ENCODE data around the gene FAN1.
"Not testable (repeated sequence)": the region's sequence is repeated elsewhere in the genome, so short reads cannot be mapped to it uniquely, and the experiment has no call there.

Gene FAN1

DNA sequence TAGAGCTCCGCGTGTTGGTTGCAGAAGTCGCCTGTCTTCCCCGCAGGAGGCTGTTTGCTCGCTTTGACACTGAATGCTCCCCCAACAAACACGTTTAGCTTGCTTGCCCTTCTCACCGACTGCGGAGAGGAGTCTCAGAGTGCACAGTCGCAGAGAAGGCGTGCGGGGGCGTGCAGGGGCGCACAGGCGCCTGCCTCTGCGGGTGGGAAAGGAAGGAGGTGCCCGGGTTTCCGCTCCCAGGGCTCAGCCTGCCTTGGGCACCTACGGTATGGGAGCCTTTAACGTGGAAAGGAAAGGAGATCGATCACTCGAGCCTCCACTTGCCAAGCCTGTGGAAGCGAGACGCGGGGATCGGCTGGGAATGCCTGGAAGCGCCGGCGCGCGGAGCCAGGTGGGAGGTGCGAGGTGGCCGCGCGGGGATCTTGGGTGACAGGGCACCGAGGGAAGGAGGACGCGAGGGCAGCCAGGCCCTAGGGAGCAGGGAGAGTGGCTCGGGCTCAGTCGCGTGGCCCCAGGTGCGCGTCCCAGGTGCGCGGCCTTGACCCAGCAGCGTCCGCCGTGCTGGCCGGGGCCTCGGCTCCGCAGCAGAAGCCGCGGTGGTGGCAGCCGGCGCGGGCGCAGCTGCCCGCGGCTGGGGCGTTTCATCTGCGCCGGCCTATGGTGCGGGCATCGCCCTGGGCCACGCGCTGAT lies at the start of gene FAN1:
FAN1 (plus strand) TSS at position 419 of the 691 bp plus-strand sequence. CDS start 749 bp downstream, outside the sequence.
- DNase-seq (ENCODE audit: low read depth) = peak; percentile 87

DNA sequence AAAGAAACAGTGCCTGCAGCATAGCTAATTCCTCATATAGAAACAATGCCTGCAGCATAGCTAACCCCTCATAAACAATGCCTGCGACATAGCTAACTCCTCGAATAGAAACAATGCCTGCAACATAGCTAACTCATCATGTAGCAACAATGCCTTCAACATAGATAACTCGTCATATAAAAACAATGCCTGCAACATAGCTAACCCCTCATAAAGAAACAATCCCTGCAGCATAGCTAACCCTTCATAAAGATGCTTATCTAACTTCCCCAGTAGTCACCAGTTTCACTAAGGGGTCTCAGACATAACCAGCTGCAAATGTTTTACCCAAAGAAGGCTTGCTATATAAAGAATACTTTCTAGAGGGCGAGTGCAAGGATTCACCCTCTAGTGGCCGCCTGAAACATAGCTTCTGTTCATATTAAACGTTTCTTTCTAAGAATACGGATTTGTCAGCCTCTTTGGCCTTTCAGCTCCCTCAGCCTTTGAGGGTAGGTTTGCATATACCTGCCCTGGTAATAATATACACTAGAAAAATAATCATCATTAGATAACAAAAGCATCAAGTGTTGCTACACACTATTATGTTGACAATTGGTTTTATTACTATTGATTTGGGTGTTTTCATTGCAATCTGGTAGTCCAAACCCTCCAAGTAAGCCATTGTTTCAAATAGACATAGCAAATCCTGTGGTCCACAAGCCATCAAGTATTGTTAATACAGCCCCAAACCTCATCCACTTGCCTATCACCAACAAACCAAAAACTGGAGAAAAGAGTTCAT lies 44.4 kb upstream of the FAN1 start:
- DNase-seq (ENCODE audit: low read depth) = peak; percentile 80

DNA sequence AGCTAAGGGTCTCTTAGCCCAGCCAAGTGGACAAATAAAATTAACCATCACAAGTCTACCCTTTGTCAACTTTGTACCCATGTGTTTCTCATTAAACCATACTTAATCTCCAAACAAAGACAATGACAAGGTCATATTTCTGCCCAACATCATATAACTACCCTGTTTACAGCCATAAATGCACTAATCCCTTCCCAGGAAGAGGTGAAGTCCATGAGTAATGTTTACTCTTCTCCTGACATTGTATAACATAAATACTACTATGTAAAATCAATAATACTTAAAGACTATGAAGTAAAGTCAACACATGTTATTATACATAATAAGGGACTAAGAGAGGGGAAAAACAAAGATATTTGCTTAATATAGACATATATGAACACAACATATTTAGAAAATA lies 38.5 kb upstream of the FAN1 start:
- DNase-seq (ENCODE audit: low read depth) = no peak

DNA sequence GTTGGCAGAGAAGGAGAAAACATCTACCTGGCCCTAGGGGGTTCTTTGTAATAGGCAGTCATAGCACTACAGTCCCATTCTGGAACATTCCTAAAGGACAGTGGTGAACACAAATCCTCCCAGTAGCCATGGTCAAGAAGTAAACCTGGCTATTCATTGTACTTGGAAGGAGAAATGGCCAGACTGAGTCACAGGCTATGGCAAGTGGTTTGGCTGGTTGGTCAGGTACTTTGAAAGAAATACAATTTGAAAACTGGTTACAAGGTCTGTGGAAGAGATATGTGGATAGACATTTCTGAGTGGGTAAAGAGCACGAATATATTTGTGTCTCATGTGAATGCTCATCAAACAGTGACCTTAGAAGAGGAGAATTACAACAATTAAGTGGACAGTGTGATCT lies 33.0 kb upstream of the FAN1 start:
- DNase-seq (ENCODE audit: low read depth) = no peak

DNA sequence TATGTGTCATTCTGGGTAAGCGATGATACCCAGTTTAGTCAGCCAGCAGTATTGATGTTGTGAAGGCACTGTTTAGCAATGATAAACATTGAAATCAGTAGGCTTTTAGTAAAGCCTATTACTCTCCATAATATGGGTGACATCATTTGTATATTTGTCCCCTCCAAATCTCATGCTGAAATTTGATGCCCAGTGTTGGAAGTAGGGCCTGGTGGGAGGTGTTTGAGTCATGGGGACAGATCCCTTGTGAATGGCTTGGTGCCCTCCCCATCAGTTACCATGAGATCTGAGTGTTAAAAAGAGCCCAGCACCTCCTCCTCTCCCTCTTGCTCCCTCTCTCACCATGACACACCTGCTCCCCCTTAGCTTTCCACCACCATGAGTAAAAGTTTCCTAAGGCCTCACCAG lies 31.4 kb upstream of the FAN1 start:
- DNase-seq (ENCODE audit: low read depth) = no peak

DNA sequence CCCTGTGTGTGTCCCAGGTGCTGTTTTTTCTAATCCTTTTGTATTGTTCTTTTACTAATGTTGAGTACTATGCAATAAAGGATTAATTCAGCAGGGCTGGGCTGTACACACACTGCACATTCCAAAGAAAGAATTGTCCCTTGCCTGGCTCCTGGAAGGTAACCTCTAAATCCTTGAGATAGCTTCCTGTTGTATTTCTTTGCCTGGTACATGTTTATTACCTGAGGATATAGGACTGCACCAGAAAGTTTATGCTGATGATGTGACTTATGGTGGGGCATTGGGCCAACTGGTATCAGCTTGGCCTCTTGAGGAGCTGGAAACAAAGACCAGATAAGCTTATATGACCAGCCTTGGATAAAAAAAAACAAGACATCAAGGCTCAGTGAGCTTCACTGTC lies 26.6 kb upstream of the FAN1 start:
- no peak for DNase-seq (ENCODE audit: low read depth)

DNA sequence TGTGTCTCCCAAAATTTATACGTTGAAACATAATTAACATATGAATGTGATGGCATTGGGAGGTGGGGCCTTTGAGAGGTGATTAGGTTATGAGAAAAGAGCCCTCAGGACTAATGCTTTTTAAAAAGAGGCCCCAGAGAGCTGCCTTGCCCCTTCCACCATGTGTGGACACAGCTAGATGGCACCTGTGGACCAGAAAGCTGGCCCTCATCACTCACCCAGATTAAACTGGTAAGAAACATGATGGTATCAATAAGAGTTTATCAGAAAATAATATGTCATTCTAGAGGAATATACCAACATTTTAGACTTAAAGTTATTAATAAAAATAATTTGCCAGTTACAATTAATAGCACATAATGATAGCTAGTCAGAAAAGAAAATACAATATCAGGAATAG lies 25.2 kb upstream of the FAN1 start:
- DNase-seq (ENCODE audit: low read depth) = no peak

DNA sequence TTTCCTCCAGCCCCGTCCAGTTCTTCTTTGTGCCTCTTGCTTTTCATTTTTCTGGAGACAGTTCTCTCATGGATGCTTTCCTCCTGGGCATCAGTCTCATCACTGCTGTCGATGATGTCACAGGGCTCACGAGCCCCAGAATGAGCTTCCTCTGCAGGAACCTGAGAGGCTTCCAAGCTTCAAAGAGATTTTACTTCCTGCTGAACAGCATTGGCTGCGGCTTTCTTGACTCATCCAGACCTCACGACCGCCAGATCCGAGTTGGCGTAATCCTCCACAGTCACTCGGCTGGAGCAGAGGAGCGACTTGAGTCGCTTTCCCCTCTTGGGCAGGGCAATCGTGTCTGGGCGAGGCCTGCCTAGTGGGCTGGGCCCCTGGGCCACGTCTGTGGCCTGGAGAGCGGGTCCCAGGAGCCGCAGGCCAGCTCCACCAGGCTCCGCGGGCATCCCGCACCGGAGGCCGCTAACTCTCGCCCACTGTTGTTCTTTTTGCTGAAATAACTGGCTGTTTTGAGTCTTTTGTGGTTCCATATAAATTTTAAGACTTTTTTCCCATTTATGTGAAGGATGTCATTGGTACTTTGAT lies 20.8 kb upstream of the FAN1 start:
- DNase-seq (ENCODE audit: low read depth) = no peak

DNA sequence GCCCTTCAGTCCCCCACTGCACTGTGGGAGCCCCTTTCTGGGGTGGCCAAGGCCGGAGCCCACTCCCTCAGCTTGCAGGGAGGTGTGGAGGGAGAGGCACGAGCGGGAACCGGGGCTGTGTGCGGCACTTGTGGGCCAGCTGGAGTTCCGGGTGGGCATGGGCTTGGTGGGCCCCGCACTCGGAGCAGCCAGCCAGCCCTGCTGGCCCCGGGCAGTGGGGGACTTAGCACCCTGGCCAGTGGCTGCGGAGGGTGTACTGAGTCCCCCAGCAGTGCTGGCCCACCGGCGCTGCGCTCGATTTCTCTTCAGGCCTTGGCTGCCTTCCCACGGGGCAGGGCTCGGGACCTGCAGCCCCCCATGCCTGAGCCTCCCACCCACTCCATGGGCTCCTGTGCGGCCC lies 20.0 kb upstream of the FAN1 start:
- not testable (repeated sequence) for DNase-seq (ENCODE audit: low read depth)

DNA sequence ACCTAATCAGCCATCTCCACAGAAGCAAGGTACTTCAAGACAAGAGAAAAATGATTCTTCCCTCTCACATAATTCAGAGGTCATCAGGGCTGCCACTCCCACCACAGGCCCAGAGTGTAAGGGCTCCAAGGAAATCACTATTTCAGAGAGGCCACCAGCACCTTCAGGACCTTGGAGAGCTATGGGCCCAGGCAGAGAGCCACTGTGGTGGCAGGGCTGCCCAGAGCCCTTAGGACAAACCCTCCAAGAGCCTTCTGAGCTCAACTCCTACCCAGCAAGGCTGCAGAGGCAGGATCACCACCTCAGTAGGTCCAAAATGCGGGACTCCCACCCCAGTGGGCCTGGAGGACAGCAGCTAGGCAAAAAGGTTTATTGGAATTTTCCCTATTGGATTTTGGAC lies 17.9 kb upstream of the FAN1 start:
- peak; percentile 49 for DNase-seq (ENCODE audit: low read depth)

DNA sequence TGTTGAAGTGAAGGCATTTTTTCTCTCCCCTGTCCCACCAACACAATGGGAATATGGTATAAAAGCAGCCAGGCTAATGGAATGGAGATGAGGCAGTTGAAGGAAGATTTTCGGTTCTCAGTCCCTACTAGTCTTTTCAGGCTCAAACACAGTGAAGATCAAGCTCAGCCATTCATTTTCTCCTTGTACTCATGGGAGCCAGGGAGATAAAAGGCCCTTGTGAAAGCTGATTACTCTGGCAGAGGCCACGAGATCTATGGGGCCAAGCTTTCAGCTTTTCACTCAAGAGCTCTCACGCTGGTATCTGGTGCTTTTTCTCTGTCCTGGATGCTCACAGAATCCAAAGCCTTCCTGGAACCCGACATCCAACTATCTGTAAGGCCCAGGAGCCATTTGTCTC lies 14.5 kb upstream of the FAN1 start:
- DNase-seq (ENCODE audit: low read depth) = no peak

DNA sequence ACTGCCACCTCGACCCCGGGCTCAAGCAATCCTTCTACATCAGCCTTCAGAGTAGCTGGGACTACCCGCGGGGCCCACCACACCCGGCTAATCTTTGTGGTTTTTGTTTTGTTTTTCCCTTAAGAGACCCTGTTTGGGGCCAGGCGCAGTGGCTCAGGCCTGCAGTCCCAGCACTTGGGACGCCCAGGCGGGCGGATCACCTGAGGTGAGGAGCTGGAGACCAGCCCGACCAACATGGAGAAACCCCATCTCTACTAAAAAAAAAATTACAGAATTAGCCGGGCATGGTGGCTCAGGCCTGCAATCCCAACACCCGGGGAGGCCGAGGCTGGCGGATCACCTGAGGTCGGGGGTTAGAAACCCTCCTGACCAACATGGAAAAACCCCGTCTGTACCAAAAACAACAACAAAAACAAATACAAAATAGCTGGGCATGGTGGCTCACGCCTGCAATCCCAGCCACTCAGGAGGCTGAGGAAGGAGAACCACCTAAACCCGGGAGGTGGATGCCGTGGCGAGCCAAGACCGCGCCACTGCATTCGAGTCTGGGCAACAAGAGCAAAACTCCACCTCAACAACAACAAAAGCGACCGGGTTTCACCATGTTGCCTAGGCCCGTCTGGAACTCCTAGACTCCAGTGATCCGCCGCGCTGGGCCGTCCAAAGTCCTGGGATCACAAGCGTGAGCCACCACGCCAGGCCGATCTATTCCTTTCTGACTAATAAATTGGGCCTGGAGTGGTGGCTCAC lies 8.1 kb upstream of the FAN1 start:
- DNase-seq (ENCODE audit: low read depth) = no peak

DNA sequence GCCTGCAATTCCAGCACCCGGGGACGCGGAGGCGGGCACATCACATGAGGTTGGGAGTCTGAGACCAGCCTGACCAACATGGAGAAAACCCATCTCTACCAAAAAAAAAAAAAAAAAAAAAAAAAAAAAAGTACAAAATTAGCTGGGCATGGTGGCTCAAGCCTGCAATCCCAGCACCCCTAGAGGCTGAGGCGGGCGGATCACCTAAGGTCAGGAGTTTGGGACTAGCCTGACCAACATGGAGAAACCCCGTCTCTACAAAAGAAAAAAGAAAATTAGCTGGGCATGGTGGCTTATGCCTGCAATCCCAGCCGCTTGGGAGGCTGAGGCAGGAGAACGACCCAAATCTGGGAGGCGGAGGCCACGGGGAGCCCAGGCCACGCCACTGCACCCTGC lies 7.5 kb upstream of the FAN1 start:
- no peak for DNase-seq (ENCODE audit: low read depth)

DNA sequence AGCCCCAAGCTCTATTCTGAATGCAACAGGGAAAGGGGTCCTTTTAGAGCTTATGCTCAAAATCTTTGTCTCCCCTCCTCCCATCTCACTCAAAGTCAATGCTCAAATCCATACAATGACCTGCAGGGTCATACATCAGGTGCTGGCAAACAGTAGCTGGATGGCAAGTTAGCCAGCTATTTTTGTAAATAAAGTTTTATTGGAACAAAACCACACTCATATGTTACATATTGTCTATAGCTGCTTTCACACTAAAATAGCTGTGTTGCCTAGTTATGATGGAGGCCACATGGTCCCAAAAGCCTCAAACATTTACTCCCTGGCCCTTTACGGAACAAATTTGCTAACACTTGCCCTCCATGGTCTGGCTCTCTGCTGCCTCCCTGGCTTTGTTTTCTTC lies 1.8 kb upstream of the FAN1 start:
- DNase-seq (ENCODE audit: low read depth) = no peak

DNA sequence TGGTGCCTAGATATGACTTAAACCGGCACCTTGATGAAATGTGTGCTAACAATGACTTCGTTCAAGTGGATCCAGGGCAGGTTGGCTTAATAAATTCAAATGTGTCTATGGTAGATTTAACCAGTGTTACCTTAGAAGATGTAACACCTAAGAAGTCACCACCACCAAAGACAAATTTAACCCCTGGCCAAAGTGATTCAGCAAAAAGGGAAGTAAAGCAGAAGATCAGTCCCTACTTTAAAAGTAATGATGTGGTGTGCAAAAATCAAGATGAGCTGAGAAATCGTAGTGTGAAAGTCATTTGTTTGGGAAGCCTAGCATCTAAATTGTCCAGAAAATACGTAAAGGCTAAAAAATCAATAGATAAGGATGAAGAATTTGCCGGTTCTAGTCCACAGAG lies 1.1 kb downstream of the FAN1 start:
- no peak for DNase-seq (ENCODE audit: low read depth)

DNA sequence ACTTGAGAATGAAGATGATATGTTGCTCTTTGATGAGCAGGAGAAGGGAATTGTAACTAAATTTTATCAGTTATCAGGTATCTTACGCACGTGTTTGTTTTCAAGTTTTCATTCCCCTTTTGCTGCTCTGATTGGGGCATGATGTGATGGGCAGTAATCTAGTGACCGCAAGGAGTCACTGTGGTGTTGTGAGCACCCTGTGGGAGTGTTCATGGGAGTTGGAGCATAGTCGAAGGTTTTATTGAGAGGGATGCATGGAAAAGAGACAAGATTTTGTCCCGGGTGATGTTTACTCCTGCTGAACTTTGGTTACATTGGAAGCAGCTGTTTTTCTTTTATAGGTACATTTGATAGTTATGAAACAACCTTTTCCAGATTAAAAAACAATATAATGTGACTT lies 2.1 kb downstream of the FAN1 start:
- peak; percentile 60 for DNase-seq (ENCODE audit: low read depth)

DNA sequence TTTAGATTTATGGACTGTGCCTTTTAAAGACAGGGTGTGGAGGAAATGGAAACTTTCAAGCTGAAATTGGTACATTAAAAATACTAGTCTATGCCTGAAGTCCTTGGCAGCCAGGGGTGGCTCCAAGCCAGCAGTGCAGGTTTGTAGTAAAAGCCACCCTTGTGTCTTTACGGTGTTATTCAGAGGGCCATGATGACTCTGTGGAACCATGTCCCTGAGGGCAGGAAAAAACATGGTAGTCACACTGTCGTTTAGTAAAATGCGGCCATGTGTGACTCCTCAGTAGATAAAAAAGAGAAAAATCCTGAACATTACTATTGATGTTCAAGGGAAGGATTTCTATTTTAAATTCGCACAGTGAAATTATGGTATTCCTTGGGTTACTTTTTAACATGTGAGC lies 2.7 kb downstream of the FAN1 start:
- no peak for DNase-seq (ENCODE audit: low read depth)

DNA sequence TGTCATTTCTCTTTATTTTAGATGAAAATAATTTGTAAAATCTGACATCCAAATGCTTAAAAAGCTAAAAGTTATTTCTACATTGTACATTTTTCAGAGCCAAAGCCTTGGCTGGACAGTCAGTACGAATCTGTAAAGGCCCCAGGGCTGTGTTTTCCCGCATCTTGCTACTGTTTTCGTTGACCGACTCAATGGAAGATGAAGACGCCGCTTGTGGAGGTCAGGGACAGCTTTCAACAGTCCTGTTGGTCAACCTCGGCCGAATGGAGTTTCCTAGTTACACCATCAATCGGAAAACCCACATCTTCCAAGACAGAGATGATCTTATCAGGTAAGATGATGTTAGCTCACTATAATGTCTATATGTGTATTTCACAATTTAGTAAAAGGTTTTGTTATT lies 10.0 kb downstream of the FAN1 start:
- no peak for DNase-seq (ENCODE audit: low read depth)

DNA sequence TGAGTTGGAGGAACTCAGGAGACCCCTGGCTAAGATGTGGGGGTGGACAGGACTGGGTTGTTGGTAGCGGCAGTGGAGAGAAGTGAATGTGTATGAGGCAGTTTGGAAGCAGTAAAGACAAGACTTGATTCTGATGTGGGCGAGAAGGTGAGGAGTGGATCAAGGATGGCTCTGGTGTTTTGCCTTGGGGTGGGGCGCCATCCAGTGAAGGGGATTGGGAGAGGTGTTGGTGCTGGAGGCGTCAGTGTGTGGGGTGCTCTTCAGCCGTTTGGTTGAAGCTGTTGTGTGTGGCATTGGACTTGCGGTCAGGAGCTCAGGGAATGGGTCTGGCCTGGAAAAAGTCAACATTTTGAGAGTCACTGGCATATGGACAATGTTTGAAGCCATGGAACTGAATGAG lies 13.3 kb downstream of the FAN1 start:
- DNase-seq (ENCODE audit: low read depth) = no peak

DNA sequence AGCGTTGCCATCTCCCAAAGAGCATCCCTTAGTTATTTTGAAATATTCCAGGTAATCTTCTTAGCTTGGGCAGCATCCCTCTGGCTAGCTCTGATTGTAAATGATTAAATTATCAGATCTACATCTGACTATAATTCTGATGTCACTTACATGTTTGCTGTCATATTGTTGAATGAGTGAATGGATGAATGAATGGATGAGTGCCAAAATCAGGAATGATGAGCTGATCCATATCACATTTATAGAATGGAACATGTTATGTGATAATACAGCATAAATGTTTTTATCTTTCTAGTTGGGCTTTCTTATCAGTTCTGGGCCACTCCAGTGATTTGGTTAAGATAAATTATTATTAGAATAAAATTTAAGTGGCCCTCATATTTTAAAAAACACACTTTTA lies 14.0 kb downstream of the FAN1 start:
- DNase-seq (ENCODE audit: low read depth) = no peak

DNA sequence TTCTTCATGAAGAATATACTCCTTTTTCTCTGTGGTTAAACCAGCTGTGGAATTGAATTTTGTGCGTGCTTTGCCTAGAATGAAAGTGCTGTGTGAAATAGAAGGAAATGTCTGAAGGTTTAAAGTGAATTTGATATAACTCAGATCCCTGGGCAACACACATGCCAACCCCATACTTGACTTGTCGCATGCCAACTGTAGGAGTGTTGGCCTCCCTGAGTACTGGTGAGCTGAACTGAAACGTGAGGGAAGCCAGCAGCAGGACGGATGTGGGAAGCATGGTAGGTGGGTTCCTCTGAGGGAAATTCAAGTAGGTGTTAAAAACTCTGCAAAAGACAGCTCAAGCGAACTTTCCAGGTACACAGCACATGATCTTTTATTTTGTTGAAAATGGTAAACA lies 14.7 kb downstream of the FAN1 start:
- no peak for DNase-seq (ENCODE audit: low read depth)

DNA sequence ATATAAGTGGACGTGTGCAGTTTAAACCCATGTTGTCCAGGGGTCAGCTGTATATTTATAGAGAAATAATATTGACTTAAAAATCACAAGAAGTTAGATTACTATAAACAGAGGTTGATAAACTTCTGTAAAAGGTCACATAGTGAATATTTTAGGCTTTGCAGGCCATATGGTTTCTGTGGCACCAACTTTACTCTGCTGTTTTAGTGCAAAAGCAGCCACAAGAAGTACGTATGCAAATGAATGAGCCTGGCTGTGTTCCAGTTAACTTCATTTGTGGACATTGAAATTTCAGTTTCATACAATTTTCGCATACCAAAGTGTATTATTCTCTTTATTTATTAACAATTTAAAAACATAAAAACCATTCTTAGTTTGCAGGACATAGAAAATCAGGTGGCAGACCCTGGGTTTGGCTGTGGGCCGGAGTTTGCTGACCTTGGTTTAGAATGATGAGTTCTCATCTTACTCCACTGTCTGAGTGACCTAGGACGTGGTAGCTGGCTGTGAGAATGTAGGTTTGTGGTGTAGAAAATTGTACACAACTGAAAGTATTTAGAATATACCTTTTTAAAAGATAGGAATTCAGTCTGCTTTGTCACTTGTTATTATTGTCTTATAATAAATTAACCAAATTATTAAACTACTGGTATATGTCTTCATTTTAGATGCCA lies 16.3 kb downstream of the FAN1 start:
- DNase-seq (ENCODE audit: low read depth) = no peak
